Subcutaneous adipose tissue (tissue), 4 donors: Measurements from ENCODE around the gene RELB. TPM values are rescaled to one million over a fixed set of nuclear protein-coding genes. Genes with fewer than 3 reads are reported as not detected.

Source experiments
- CTCF ChIP-seq: fragments of 450-650 bp; IDR thresholded peaks from one replicate; pipeline ENCODE4 v1.5.1; 2016; ENCODE audit warnings: low read depth, mild to moderate bottlenecking, control low read depth, antibody characterized with exemption, moderate library complexity
- total RNA-seq, 4 donors: library from RNA; depleted of rRNA; stranded (reverse); fragments of >200 nt; gene quantifications; one replicate each; pipeline ENCODE4 v1.1.0, GENCODE V29; 2016

The RELB gene
- total RNA-seq, 4 donors from 2014 or later, result 0.49 to 9.4 (median 5.8) TPM

GRCh38 chr19:45041125-45041524 is 39.9 kb downstream of the RELB start:
- no peak for TF ChIP-seq CTCF

- TF ChIP-seq CTCF, result no peak
These were observed 44.5 kb downstream of the RELB start for GRCh38 chr19:45045671-45046353.

GRCh38 chr19:45046355-45046754 is 45.1 kb downstream of the RELB start:
- TF ChIP-seq CTCF, result no peak

- TF ChIP-seq CTCF, result no peak
These were observed 46.0 kb downstream of the RELB start for GRCh38 chr19:45047188-45047797.

- TF ChIP-seq CTCF, result no peak
These were observed 47.9 kb downstream of the RELB start for GRCh38 chr19:45049073-45049736.

GRCh38 chr19:45050036-45050435 is 48.8 kb downstream of the RELB start:
- TF ChIP-seq CTCF, result no peak

GRCh38 chr19:45051929-45052579 is 50.8 kb downstream of the RELB start:
- TF ChIP-seq CTCF, result no peak
